Measurements from ENCODE around the gene TARBP2. TPM values are rescaled to one million over a fixed set of nuclear protein-coding genes. Genes with fewer than 3 reads are reported as not detected.
"Not testable (repeated sequence)": the region's sequence is repeated elsewhere in the genome, so short reads cannot be mapped to it uniquely, and the experiment has no call there.

TARBP2 gene
- total RNA-seq, 1 donor from 2014 or later: 19.4 TPM

GRCh38 chr12:53468282-53468681 lies 32.8 kb upstream of the TARBP2 start:
- DNase-seq (ENCODE audit: low spot score) (no peak), ATAC-seq (no peak)
- intact Hi-C loops (cut with DNase I): no loop called here

GRCh38 chr12:53472056-53472582 lies 29.0 kb upstream of the TARBP2 start:
- ATAC-seq (no peak), DNase-seq (ENCODE audit: low spot score) (no peak)
- intact Hi-C loops (cut with DNase I): no loop called here

- ATAC-seq (no peak), DNase-seq (ENCODE audit: low spot score) (no peak)
- intact Hi-C loops (cut with DNase I): no loop called here
Observed at GRCh38 chr12:53474077-53474476, 27.0 kb upstream of the TARBP2 start.

GRCh38 chr12:53474819-53475218 lies 26.3 kb upstream of the TARBP2 start:
- ATAC-seq: no peak
- intact Hi-C loops (cut with DNase I): no loop called here
- no peak for DNase-seq (ENCODE audit: low spot score)

GRCh38 chr12:53476769-53477209 lies 24.3 kb upstream of the TARBP2 start:
- intact Hi-C loops (cut with DNase I): no loop called here
- ATAC-seq (no peak), DNase-seq (ENCODE audit: low spot score) (no peak)

GRCh38 chr12:53478865-53479264 lies 22.2 kb upstream of the TARBP2 start:
- ATAC-seq (no peak), DNase-seq (ENCODE audit: low spot score) (no peak)
- intact Hi-C loops (cut with DNase I): no loop called here

- ATAC-seq (no peak), DNase-seq (ENCODE audit: low spot score) (no peak)
- intact Hi-C loops (cut with DNase I): no loop called here
Observed at GRCh38 chr12:53479331-53479730, 21.8 kb upstream of the TARBP2 start.

- no peak for ATAC-seq
- intact Hi-C loops (cut with DNase I): no loop called here
- peak; percentile 50 for DNase-seq (ENCODE audit: low spot score)
Observed at GRCh38 chr12:53480491-53481442, 20.3 kb upstream of the TARBP2 start.

- ATAC-seq; intact Hi-C loops (cut with DNase I): not testable (repeated sequence)
- peak; percentile 42 for DNase-seq (ENCODE audit: low spot score)
Observed at GRCh38 chr12:53481458-53481857, 19.6 kb upstream of the TARBP2 start.

- intact Hi-C loops (cut with DNase I): no loop called here
- ATAC-seq (no peak), DNase-seq (ENCODE audit: low spot score) (peak; percentile 45)
Observed at GRCh38 chr12:53481939-53482586, 19.0 kb upstream of the TARBP2 start.

- intact Hi-C loops (cut with DNase I): no loop called here
- peak; percentile 61 for DNase-seq (ENCODE audit: low spot score)
- peak; percentile 21 for ATAC-seq
Observed at GRCh38 chr12:53482626-53483168, 18.4 kb upstream of the TARBP2 start.

- ATAC-seq: no peak
- peak; percentile 45 for DNase-seq (ENCODE audit: low spot score)
- intact Hi-C loops (cut with DNase I): no loop called here
Observed at GRCh38 chr12:53483225-53483978, 17.7 kb upstream of the TARBP2 start.

- intact Hi-C loops (cut with DNase I): no loop called here
- peak; percentile 37 for DNase-seq (ENCODE audit: low spot score)
Observed at GRCh38 chr12:53483979-53484377, 17.1 kb upstream of the TARBP2 start.

GRCh38 chr12:53484686-53485575 lies 16.2 kb upstream of the TARBP2 start:
- DNase-seq (ENCODE audit: low spot score) (peak; percentile 46), ATAC-seq (no peak)
- intact Hi-C loops (cut with DNase I): no loop called here

More at GRCh38 chr12:53483979-53484377, 17.1 kb upstream of the TARBP2 start:
- ATAC-seq: no peak

GRCh38 chr12:53485955-53486735 lies 14.9 kb upstream of the TARBP2 start:
- DNase-seq (ENCODE audit: low spot score): peak; percentile 57
- intact Hi-C loops (cut with DNase I): no loop called here
- ATAC-seq: no peak

GRCh38 chr12:53486736-53487487 lies 14.2 kb upstream of the TARBP2 start:
- intact Hi-C loops (cut with DNase I): no loop called here
- DNase-seq (ENCODE audit: low spot score): peak; percentile 50
- ATAC-seq: no peak

All from sciatic nerve (tissue), 2 donors.